Fibroblast of lung (primary cell): Measurements from ENCODE around the gene MPHOSPH6. TPM values are rescaled to one million over a fixed set of nuclear protein-coding genes. Genes with fewer than 3 reads are reported as not detected.

Experiments
- DNase-seq, 2 donors: peaks; one replicate each; pipeline versions ENCODE4 v3.0.0 to v3.0.0-alpha.2; 2010; ENCODE audit warnings: low read depth in 2 of 2
- H2AFZ ChIP-seq: 2 replicates; pipeline ENCODE4 v1.5.1; 2012; ENCODE audit warnings: low read length, control low read depth, inconsistent platforms
- H3K27ac ChIP-seq: 2 replicates; pipeline ENCODE4 v1.5.1; 2011; ENCODE audit warnings: low read length, control low read depth; ENCODE audit not compliant: insufficient read depth
- H3K27me3 ChIP-seq: 2 replicates; pipeline ENCODE4 v1.5.1; 2011; ENCODE audit warnings: mild to moderate bottlenecking, low read length; ENCODE audit not compliant: control insufficient read depth, insufficient read depth
- H3K36me3 ChIP-seq: 2 replicates; pipeline ENCODE4 v1.5.1; 2011; ENCODE audit warnings: low read length; ENCODE audit not compliant: control insufficient read depth, insufficient read depth
- H3K4me1 ChIP-seq: 2 replicates; pipeline ENCODE4 v1.5.1; 2011; ENCODE audit warnings: low read length; ENCODE audit not compliant: control insufficient read depth, insufficient read depth; ENCODE audit errors: extremely low read depth
- H3K4me2 ChIP-seq: 2 replicates; pipeline ENCODE4 v1.5.1; 2011; ENCODE audit warnings: low read length, control low read depth; ENCODE audit not compliant: insufficient read depth; ENCODE audit errors: extremely low read depth
- H3K4me3 ChIP-seq, 4 experiments: fragments of 200-600 bp in 1 of 4; sonication (generic) in 1 of 4; replicated peaks in 1 of 4; 2 replicates each; pipeline ENCODE4 v1.5.1; 2011 to 2016; ENCODE audit warnings: low read length in 4 of 4, low read depth in 3 of 4, mild to moderate bottlenecking in 3 of 4, control low read depth in 2 of 4, inconsistent platforms in 1 of 4, mixed read lengths in 1 of 4; ENCODE audit not compliant: insufficient read depth in 1 of 4; ENCODE audit errors: control extremely low read depth in 1 of 4
- H3K79me2 ChIP-seq: 2 replicates; pipeline ENCODE4 v1.5.1; 2012; ENCODE audit warnings: mild to moderate bottlenecking, low read length, inconsistent platforms; ENCODE audit not compliant: control insufficient read depth, insufficient read depth
- H3K9ac ChIP-seq: 2 replicates; pipeline ENCODE4 v1.5.1; 2011; ENCODE audit warnings: mild to moderate bottlenecking, low read length, control low read depth; ENCODE audit not compliant: insufficient read depth
- H3K9me3 ChIP-seq: 2 replicates; pipeline ENCODE4 v1.5.1; 2012; ENCODE audit warnings: low read depth, low read length; ENCODE audit not compliant: control insufficient read depth, insufficient read depth
- H4K20me1 ChIP-seq: 2 replicates; pipeline ENCODE4 v1.5.1; 2011; ENCODE audit warnings: low read length; ENCODE audit not compliant: control insufficient read depth, insufficient read depth; ENCODE audit errors: extremely low read depth
- EZH2 ChIP-seq: IDR thresholded peaks from 2 replicates; pipeline ENCODE4 v1.5.1; 2012; ENCODE audit warnings: low read length, control low read depth, mild to moderate bottlenecking; ENCODE audit errors: missing control alignments
- polyA plus RNA-seq, 2 donors: library from polyadenylated mRNA; depleted of rRNA in 1 of 2; stranded (reverse) in 1 of 2; unstranded in 1 of 2; fragments of >200 nt; gene quantifications; 2 replicates each; pipeline ENCODE4 v1.2.1, GENCODE V29; 2011 to 2012; ENCODE audit warnings: missing spikeins in 1 of 2
- total RNA-seq: library from RNA; depleted of rRNA; stranded (reverse); fragments of >200 nt; gene quantifications from 2 replicates; pipeline ENCODE4 v1.2.1, GENCODE V29; 2014
- TF ChIP-seq, protein P1 (sequence below), 2 donors: IDR thresholded peaks in 1 of 2; conservative IDR thresholded peaks in 1 of 2; 1 replicate in 1 of 2; 2 replicates in 1 of 2; pipeline ENCODE4 v1.5.1; 2011 to 2012; ENCODE audit warnings: low read length in 2 of 2, control low read depth in 1 of 2, inconsistent platforms in 1 of 2, low read depth in 1 of 2, mild to moderate bottlenecking in 1 of 2

The MPHOSPH6 gene
- total and polyA plus RNA-seq, 2 donors (not counting 1 experiment from before 2014, with no cell fraction given), result 30.4 to 36.5 TPM

DNA sequence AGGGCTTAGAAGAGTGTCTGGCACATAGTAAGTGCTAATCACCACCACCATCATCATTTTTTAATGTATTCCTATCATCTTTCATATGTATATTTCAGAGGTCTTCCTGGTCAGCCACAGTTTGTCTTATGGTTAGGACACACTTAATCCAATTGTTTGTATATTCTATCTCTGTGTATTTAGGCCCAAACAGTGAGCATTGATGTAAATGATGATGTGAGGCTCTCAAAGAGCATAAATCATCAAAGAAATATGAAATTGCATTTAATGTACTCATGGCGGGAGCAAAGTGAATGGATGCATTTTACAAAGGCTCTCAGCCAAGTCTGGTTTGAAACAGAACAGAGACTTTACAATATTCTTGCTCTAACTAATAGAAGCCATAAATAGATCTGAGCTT is 24.1 kb upstream of the MPHOSPH6 start:
- no peak overlapping the region for H3K4me2 ChIP-seq
- no peak overlapping the region for H3K4me3 ChIP-seq
- no peaks in the 10 kb centered on the region for H3K9me3 ChIP-seq
- H2AFZ ChIP-seq, result no peak overlapping the region
- H3K4me1 ChIP-seq, result peaks cover 7% of the 10 kb centered on the region
- no peak overlapping the region for H3K9ac ChIP-seq
- no peaks in the 10 kb centered on the region for H3K36me3 ChIP-seq
- no peaks in the 10 kb centered on the region for H3K79me2 ChIP-seq
- no peak overlapping the region for H3K27ac ChIP-seq
- H3K27me3 ChIP-seq, result no peaks in the 10 kb centered on the region
- peak in 1 of 2 donors; percentile 5 for DNase-seq
- no peaks in the 10 kb centered on the region for H4K20me1 ChIP-seq
- no peak for TF ChIP-seq EZH2
- TF ChIP-seq, protein P1, sequence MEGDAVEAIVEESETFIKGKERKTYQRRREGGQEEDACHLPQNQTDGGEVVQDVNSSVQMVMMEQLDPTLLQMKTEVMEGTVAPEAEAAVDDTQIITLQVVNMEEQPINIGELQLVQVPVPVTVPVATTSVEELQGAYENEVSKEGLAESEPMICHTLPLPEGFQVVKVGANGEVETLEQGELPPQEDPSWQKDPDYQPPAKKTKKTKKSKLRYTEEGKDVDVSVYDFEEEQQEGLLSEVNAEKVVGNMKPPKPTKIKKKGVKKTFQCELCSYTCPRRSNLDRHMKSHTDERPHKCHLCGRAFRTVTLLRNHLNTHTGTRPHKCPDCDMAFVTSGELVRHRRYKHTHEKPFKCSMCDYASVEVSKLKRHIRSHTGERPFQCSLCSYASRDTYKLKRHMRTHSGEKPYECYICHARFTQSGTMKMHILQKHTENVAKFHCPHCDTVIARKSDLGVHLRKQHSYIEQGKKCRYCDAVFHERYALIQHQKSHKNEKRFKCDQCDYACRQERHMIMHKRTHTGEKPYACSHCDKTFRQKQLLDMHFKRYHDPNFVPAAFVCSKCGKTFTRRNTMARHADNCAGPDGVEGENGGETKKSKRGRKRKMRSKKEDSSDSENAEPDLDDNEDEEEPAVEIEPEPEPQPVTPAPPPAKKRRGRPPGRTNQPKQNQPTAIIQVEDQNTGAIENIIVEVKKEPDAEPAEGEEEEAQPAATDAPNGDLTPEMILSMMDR (conservative IDR thresholded peaks at IDR 0.05 in 1 of 2, IDR thresholded peaks at IDR 0.05 in 1 of 2; ENCODE audit: low read depth in 1 of 2, low read length in 2 of 2), result no peak

DNA sequence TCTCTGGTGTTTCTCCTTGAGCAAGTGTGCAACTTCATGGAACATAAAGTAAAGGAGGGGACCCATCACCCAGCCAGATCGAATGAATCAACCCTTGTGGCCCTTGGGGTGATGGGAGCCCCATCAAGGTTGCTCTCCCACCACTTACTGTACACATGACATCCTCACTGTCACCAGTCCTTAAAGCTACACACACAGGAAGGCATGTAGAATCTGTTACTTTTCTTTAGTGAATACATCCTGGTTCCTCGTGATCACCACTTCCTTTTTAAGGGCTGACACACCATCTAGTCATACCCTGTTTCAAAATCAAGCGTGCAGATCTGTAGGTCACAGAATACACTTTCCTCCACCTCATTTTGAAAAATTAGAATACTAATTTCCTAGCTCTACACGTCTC is 22.6 kb upstream of the MPHOSPH6 start:
- no peaks in the 10 kb centered on the region for H3K36me3 ChIP-seq
- H3K4me1 ChIP-seq, result peaks cover 7% of the 10 kb centered on the region
- H2AFZ ChIP-seq, result peak overlapping the region; percentile 97
- H3K27ac ChIP-seq, result peak overlapping the region; percentile 57
- DNase-seq, result peak; percentile 38 to 62
- H3K9ac ChIP-seq, result no peak overlapping the region
- no peaks in the 10 kb centered on the region for H3K9me3 ChIP-seq
- TF ChIP-seq, protein P1 (conservative IDR thresholded peaks at IDR 0.05 in 1 of 2, IDR thresholded peaks at IDR 0.05 in 1 of 2; ENCODE audit: low read depth in 1 of 2, low read length in 2 of 2), result no peak
- TF ChIP-seq EZH2, result no peak
- H4K20me1 ChIP-seq, result no peaks in the 10 kb centered on the region
- no peak overlapping the region for H3K4me3 ChIP-seq
- H3K4me2 ChIP-seq, result peak overlapping the region; percentile 23
- no peaks in the 10 kb centered on the region for H3K27me3 ChIP-seq
- no peaks in the 10 kb centered on the region for H3K79me2 ChIP-seq

DNA sequence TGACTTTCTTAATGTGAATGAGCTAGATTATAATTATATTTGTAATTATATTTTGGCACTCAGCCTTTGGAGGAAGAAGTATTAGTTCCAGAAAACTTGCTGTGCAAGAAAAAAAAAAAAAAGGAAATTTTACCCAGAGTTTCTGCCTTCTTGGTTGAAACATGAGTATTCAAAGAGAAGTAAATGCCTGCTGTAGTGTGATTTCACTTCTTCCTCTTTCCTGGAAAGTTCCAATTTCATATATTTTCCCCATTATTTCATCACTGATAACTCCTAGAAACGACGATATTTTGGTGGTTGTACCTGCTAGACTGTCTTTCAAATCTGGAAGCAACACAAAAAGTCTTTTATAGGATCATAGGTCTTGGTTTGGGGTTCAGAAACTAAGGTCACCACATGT is 20.4 kb upstream of the MPHOSPH6 start:
- Histone ChIP-seq H4K20me1 (no peaks in the 10 kb centered on the region), H3K9ac (no peak overlapping the region), H3K4me1 (peaks cover 7% of the 10 kb centered on the region), H3K79me2 (no peaks in the 10 kb centered on the region), H3K36me3 (no peaks in the 10 kb centered on the region), H3K4me3 (no peak overlapping the region), H3K27me3 (no peaks in the 10 kb centered on the region), H3K27ac (no peak overlapping the region), H3K4me2 (no peak overlapping the region), H2AFZ (no peak overlapping the region), H3K9me3 (no peaks in the 10 kb centered on the region)
- no peak for TF ChIP-seq EZH2
- TF ChIP-seq, protein P1 (conservative IDR thresholded peaks at IDR 0.05 in 1 of 2, IDR thresholded peaks at IDR 0.05 in 1 of 2; ENCODE audit: low read depth in 1 of 2, low read length in 2 of 2), result no peak
- DNase-seq, result no peak
